ENCODE data around the gene CIAPIN1.

The CIAPIN1 gene

DNA sequence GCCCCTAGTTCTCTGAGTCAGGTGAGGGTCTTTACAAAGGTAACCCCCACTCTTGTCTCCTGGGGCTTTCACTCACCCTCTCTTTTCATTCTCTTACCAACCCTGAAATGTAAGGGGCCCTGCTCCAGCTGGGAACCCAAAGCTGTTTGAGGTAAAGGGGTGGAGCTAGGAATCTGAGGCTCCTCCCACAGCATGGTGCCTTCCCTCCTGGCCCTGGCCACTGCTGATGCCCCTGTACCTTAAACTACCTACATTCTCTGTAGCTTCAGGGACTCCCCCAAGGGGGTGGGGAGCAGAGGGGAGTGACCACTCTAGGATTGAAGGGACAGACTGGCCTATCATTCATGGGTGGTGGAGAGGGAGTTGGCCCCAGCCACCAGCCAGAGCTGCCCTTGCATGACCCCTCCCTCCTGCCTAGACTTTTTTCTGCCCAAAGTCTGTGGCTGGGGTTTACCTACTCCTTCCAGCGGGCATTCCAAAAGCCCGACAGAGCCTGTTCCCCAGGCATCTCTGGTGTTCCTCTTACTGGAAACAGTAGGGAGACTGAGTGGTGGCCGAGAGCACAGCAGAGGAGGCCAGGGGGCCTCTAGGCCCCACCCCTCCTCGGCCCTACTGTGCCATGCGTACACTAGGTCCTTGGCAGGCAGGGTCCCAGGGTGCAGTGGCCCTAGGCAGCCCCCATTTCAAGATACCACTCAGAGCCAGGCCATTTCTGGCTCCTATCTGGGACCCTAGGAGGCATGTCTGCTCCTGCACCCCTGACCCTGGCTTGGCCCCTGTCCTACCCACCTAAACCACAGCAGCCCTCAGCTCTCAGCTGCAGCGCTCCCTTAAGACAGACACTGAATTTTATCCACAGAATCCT lies 29.6 kb upstream of the CIAPIN1 start:
- DNase-seq (ENCODE audit: low read depth in 2 of 2), result no peak

DNA sequence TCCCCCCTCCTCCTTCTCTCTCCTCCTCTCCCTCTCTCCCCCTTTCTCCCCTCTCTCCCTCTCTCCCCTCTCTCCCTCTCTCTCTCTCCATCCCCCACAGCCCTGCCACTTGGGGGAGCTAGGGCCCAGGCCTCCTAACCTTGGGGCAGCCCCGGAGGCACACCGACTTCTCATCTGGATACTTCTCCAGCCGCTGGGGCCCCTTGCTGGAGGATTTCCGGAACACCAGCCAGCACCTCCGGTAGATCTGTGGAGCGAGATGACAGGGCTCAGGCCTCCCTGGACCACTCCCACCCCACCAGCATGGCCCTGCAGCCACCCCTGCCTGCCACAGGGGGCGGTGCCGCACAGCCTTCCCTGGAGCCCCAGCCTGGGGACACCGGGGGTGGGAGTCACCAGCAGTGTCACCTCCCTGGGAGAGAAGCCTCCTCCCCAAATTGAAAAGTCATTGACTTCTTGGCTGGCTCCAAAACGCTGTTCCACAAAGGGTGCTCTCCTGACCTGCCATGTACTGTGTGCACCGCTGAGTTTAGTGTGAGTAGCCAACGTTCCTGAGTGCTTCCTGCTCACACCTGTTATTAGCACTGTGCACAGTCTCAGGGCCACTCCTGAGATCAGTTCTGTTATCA lies 28.6 kb upstream of the CIAPIN1 start:
- peak; percentile 64 to 76 for DNase-seq (ENCODE audit: low read depth in 2 of 2)

DNA sequence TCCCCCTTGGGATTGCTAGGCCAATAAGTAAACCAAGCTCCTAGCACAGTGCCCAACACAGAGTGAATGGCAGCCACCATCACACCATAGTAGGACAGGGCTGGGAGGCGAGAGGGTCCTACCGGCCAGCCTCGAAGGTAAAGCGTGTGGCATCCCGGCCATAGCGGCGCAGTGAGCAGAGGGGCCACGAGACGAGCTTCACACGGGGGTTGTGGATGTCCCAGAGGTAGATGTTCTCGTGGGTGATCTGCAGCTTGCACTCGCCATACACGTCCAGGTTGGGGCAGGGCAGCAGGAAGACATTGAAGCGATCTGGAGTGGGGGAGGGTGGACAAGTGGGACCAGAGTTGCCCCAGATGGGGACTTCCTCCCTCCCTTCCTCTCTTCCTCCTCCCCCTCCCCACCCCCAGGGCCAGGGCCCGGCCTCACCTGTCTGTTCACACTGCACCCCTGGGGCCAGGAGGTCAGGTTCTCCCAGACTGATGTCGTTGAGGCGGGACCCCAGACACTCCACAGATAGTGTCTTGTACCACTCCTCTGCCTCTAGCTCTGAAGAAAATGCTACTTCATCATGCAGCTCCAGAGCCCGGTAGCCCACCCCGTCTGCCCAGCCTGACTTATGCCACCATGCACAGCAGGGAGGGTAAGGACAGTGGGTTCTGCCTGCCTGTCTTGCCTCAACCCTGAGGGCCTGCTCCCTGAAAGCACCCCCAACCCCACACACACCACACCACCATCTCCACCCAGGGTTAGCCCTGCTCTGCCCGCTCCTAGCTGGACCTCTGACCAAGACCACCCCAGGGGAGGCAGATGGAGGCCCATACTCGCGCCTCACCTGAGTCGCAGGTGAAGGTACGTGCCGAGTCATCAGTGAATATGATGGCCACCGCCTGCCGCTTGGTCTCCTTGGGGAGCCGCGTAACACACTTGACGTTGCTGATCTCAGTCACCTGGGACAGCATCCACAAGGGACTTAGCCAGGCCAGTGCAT lies 27.8 kb upstream of the CIAPIN1 start:
- DNase-seq (ENCODE audit: low read depth in 2 of 2), result no peak

- no peak for DNase-seq (ENCODE audit: low read depth in 2 of 2)
Measured at GRCh38 chr16:57473906-57474305, 26.7 kb upstream of the CIAPIN1 start.

- no peak for DNase-seq (ENCODE audit: low read depth in 2 of 2)
Measured at GRCh38 chr16:57473176-57473840, 26.1 kb upstream of the CIAPIN1 start.

- DNase-seq (ENCODE audit: low read depth in 2 of 2), result no peak
Measured at GRCh38 chr16:57472665-57473060, 25.5 kb upstream of the CIAPIN1 start.

DNA sequence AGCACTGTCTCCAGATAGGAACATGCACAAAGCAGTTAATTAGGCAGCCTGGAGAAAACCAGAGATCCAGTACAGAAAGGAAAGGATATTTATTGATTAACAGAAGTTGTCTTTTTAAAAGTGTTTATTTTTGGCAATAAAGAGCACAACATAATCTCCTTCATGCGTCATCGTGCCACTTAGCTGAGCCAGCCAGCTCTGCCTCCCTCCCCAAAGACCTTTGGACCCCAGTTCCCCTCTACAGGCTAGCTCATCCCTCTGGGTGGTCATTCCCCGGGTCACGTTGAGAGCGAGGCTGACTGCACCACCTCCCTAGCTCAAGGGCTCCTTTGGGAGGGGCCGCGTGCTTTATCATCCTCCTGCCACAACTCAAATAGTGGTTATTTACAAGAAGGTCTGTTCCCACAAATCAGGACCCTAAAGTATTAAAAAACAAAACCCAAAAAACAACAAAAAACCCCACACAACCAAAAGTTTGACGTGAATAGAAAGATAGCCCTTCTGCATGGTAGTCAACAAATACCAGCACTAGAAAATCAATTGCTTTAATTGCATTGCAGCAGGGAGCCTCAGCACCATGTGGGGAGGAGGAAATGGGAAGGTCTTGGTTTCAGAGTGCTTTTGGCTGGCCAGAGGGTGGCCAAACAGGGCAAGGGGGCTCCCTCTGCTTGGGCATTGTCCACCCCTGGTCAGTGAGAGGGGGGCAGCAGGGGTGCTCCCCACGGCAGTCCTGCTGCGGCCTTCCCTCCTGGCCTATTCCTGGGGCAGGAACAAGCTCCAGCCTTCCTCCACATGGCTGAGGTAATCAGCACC lies 24.9 kb upstream of the CIAPIN1 start:
- DNase-seq (ENCODE audit: low read depth in 2 of 2), result no peak

DNA sequence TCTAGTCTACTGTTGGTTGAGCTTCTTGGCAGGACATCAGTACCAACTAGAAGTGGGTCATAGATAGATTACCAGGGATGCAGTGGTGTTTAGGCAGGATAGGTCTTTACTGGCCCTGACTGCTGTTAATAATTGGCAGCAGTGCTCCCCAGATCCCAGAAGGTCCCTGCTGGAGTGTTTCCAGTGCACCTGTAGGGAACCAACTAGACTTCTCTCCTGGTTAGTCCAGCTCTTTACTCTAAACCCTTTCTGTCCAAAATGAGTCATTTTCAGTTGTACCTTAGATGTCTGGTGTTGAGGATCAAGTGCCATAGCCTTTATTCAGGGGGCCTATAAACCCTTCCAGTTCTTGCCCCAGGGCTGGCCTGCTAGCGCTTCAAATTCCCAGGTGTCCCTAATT lies 24.0 kb upstream of the CIAPIN1 start:
- no peak for DNase-seq (ENCODE audit: low read depth in 2 of 2)

- DNase-seq (ENCODE audit: low read depth in 2 of 2), result no peak
Measured at GRCh38 chr16:57470711-57471110, 23.5 kb upstream of the CIAPIN1 start.

GRCh38 chr16:57469917-57470470 lies 22.8 kb upstream of the CIAPIN1 start:
- no peak for DNase-seq (ENCODE audit: low read depth in 2 of 2)

DNA sequence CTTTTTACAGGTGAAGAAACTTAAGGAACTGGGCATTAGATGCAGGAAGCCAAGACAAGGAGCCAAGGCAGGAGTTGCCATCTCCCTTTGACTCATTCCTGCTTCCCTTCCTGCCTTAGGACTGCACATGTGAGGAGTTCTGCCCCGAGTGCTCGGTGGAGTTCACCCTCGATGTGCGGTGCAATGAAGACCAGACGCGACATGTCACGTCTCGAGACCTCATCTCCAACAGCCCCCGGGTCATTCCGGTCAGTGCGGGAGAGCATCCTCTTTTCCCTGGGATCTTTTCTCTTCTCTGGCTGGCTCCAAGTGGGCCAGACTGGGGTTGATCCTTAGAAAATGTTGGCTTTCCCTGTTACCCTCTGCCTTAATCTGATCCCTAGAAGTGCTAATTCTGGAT lies 21.9 kb upstream of the CIAPIN1 start:
- no peak for DNase-seq (ENCODE audit: low read depth in 2 of 2)

DNA sequence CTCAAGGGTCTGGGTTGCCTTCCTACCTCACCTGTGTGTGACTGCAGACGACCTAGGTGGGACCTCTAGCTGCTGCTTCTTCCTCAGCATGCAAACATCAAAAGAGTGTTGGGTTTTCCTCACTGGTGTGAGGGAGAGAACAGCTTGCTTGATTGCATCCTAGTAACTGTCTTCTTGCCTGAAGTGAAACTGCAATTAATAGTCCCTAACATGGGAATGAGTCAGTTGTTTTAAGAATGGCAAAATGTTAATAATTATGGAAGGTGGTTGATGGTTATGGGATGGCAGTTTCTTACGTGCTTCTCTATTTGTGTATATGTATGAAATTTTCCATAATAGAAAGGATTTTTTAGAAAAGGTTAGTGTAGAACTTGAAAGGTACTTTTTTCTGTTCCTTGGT lies 21.2 kb upstream of the CIAPIN1 start:
- no peak for DNase-seq (ENCODE audit: low read depth in 2 of 2)

- no peak for DNase-seq (ENCODE audit: low read depth in 2 of 2)
Measured at GRCh38 chr16:57464523-57464922, 17.3 kb upstream of the CIAPIN1 start.

- DNase-seq (ENCODE audit: low read depth in 2 of 2), result no peak
Measured at GRCh38 chr16:57462978-57463362, 15.8 kb upstream of the CIAPIN1 start.

DNA sequence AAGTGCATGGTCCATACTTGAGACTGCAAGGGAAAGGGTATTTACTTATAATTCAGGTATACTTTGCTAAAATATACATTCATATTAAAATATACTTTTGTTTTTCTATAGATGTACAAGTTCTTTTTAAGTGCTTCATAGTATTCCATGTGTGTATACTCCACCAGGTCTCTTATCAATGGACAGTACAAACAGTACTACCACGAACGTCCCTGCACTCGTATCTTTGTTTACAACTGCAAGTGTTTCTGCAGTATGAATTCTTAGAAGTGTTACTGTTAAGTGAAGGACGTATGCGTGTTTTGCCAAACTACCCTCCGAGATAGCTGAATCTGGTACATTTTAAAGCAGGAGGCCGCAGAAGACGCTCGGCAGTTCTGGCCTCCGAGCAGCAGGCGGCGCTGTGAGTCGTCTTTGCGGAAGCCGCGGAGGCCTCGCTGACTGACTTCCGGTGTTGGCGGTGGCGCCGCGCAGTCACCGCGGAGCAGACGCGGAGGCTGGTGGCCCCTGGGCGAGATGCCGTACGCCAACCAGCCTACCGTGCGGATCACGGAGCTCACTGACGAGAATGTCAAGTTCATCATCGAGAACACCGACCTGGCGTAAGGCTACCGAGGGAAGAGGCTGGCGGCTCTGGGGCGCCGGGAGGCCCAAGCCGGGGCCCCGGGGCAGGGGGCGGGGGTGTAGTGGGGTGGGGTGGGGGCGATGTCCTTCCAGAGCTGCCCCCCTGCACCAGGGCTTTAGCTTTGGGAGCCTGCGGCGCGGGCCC lies 15.2 kb upstream of the CIAPIN1 start, which contains the start of gene POLR2C:
TSS of gene POLR2C (plus strand) at position 471 of the 769 bp plus-strand sequence. CDS start at position 517, 46 bp downstream.
- peak; percentile 89 to 92 for DNase-seq (ENCODE audit: low read depth in 2 of 2)

DNA sequence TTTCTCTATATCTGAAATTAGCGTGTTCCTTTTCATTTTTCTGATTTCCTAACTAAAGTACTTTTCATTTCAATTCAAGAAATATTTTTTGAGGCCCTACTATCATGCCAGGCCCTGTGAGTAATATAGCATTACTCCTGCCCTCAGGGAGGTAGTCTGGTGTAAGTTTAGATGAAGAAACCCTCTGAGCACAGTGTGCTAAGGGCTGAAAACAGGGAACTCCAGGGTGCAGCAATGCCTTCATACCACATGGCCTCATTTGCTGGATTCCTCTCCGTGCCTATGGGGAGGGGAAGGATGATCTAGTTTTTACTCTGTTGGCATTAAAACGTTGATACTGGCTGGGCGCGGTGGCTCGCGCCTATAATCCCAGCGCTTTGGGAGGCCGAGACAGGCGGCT lies 4.8 kb upstream of the CIAPIN1 start:
- no peak for DNase-seq (ENCODE audit: low read depth in 2 of 2)

DNA sequence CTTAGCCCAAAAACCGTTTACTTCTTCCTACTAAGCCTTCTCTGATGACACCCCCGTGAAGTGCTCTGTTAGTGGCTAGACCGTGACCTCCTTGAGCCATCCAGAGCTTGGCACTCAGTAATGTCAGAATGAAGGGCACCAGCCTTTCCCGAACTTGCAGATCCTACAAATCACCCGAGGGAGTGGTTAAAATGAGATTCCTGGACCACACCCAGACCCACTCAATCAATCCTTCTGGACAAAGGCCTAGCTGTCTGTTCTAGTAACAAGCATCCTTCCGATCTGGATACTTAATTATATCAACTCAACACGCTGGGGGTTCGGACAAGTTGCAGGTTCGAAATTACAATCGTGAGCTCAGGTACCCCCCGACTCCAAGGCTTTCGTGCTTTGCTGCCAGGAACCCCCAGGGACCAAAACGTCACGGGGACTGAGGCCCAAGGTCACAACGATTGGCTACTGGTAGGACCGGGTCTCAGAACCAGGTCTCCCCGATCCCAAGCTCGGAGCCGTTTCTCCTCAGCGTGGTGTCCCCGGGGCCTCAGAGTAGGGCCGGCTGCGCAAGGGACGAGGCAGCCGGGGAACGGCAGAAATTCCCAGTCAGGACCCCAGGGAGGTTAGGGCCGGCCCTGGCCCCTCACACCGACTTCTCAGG lies 527 bp downstream of the CIAPIN1 start:
- DNase-seq (ENCODE audit: low read depth in 2 of 2), result peak in 1 of 2 donors; percentile 18

- DNase-seq (ENCODE audit: low read depth in 2 of 2), result no peak
Measured at GRCh38 chr16:57445510-57445909, 1.7 kb downstream of the CIAPIN1 start.

DNA sequence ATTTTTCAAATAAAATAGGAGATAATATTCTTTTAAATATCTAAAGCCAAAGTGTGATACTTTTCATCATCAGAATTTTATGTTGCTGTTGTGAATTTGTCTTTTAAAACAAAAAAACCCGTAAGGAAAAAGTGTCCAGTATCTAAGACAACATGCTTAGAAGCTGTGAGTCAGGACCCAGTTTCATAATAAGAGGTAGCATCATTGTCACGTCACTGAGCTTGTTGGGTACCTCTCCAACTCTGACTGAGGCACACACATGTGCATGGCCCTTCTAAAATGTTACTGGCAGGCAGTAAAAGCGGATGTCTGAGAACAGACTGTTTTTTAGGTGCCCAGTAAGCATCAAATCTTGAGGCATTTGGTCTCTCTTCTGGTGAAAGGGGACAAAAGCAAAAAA lies 2.5 kb downstream of the CIAPIN1 start:
- DNase-seq (ENCODE audit: low read depth in 2 of 2), result no peak

Data from stimulated activated CD4-positive, alpha-beta T cell treated with anti-CD3 and anti-CD28 coated beads, Interleukin-4, amount 100 ng/mL, for 48 hours (primary cell).